NK-92 (cell line): ENCODE data around the gene ANGPTL4.
"Not testable (repeated sequence)": the region's sequence is repeated elsewhere in the genome, so short reads cannot be mapped to it uniquely, and the experiment has no call there.

Experiments
- DNase-seq: peaks from one replicate; lab custom pipeline; 2025; ENCODE audit not compliant: unreplicated experiment; lab: John Stamatoyannopoulos, UW

Gene ANGPTL4

DNA sequence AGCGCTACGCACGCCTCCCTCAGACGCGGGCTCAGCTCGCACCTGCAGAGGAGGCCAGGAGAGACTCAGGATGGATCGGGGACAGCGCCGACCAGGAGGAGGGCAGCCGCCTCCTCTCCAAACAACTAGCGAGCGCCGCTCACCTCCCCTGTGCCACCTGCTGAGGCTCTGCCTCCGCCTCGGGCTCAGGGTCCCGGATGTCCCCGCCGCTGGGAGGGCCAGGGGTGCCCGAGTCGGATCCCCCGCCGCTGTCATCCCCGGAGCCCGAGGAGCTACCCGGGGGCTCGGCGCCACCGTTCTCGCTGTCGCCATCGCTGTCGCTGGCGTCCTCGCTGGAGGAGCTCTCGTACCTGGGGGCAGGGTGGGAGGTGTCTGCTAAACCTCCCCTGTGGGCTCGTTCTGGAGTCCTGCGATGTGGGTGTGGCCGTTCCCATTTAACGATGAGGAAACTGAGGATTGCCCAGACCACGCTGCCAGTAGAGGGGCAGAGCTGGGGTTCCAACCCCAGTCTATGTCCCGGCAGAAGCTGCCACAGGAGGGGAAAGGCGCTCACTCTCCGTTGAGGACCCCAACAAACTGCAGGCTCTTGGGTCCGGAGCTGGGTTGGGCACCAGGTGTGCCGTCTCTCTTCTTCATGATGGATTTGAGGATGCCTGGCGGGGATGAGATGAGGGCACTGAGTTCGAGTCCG, 30.0 kb upstream of the ANGPTL4 start:
- DNase-seq: no peak

GRCh38 chr19:8334458-8335342, 29.3 kb upstream of the ANGPTL4 start:
- DNase-seq: no peak

- no peak for DNase-seq
These were observed 28.4 kb upstream of the ANGPTL4 start for GRCh38 chr19:8335343-8336071.

DNA sequence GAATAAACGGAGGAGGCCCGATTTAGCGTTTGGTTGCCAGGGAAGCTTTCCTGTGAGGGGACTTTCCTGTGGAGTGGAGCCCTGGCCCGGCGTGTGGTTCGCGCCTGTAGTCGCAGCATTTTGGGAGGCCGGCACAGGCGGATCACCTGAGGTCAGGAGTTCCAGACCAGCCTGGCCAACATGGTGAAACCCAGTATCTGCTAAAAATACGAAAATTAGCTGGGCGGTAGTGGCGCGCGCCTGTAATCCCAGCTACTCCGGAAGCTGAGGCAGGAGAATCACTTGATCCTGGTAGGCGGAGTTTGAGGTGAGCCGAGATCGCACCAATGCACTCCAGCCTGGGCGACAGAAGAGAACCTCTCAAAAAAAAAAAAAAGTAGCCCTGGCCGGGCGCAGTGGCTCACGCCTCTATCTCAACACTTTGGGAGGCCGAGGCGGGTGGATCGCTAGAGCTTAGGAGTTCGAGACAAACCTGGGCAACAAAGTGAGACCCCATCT, 27.8 kb upstream of the ANGPTL4 start:
- no peak for DNase-seq

- no peak for DNase-seq
These were observed 27.3 kb upstream of the ANGPTL4 start for GRCh38 chr19:8336660-8337059.

DNA sequence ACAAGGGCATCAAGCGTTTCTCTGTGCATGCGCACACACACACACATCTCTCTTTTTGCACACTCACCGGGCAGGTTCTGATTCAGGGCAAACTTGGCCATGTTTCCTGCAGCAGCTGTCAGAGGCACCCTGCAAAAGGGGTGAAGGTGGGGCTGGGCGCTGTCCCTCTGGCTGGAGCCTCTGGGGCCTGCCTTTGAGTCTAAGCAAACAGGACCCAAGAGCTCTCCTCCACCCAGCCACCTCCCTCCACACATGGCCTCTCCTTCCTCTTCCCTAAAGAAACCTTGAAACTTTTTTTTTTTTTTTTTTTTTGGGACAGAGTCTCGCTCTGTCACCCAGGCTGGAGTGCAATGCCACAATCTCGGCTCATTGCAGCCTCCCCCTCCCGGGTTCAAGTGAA, 26.2 kb upstream of the ANGPTL4 start:
- DNase-seq: no peak

- no peak for DNase-seq
These were observed 25.1 kb upstream of the ANGPTL4 start for GRCh38 chr19:8338835-8339234.

DNA sequence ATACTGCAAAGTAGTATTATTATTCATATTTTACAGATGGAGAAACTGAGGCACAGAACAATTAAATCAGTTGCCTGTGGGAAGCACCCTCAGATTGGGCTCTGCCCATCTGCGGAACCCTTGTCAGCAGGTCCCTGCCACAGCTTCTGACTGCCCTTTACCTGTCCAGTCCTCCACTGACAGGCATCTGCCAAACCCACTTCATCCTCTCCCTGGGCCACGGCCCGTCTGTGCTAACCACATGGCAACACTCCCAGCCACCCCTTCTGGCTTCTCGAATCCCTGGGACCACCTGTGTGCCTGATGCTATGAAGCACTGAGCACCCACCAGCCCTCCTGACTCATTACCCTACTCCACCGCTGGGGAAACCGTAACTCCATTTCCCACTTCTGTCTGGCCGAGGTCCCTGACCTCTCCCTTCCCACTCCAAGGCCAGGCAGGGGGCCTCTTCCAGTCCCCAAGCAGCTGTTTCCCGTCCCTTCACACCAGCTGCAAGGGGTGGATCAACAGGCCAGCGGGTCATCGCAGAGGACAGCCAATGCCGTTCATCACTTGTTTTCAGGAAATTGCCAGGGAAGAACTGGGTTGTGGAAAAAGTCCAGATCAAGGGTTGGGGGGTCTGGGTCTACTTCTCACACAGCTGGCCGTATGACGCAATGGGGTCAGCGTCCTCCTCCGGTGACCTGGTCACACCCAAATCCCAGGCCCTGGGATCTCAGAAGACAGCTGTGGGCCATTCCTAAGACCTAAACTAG, 23.4 kb upstream of the ANGPTL4 start:
- DNase-seq: no peak

DNA sequence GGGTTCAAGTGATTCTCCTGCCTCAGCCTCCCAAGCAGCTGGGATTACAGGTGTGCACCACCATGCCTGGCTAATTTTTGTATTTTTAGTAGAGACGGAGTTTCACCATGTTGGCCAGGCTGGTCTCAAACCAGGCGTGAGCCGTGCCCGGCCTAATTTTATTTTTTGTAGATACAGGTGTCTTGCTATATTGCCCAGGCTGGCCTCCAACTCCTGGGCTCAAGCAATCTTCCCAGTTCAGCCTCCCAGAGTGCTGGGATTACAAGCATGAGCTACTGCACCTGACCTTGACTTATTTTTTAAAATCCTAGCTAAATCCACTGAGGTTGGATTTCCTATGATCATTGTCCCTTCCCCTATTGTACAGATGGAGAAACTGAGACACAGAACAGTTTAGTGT, 22.5 kb upstream of the ANGPTL4 start:
- DNase-seq: not testable (repeated sequence)

DNA sequence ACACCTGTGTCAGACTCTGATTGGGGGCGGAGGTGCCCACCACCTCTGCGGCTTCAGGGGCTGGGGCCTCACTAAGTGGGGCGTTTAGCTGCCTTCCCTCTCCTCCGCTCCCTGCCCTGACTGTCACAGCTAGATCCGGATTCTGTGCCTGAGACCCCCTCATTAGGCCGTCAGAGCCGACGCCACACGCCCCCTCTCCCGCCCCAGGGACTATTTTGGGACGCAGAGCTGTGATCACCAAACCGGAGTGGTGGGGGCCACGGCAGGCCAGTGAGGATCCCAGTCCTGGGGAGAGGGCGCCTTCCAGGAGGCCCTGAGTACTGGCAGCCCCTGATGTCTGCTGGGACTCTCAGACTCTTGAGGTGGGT, 21.7 kb upstream of the ANGPTL4 start:
- no peak for DNase-seq

DNA sequence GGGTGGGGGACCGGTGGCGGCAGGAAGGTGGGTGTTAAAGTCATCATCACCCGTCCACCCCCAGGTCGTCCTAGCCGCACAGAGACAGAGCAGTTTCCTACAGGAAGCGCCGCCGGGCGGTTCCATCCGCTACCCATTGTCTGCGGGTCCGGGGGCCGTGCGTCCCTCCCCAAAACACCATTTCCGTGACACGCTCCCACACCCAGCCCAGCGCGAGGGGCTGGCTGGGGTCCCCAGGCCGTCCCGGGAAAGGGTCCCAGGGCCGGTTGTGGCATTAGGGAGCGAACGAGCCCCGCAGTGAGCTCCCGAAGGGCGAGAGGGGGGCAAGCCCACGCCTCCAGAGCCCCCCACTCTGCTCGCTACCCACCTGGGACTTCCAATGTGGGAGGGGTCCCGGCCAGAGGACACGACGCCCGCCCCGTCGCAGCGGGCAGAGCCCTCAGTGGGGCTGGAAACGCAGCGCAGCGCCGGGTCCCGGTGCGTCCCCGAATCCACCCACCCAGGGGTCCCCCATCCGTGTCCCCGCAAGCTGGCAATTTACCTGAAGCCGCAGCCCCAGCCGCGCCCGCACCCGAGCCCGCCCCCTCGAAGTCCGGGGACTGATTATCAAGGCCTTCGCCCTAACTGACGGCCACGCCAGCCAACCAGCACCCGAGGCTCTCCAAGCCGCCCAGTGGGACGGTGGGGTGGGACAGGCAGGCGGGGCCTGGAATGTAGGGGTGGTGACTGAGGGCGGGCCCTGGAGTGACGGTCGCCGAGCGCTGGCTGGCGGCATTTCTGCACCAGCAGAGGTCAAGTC, 21.1 kb upstream of the ANGPTL4 start, which contains the start of gene KANK3:
KANK3 (minus strand) TSS at position 579 of the 799 bp plus-strand sequence. CDS start 5,434 bp downstream, outside the sequence.
- peak; percentile 69 for DNase-seq

DNA sequence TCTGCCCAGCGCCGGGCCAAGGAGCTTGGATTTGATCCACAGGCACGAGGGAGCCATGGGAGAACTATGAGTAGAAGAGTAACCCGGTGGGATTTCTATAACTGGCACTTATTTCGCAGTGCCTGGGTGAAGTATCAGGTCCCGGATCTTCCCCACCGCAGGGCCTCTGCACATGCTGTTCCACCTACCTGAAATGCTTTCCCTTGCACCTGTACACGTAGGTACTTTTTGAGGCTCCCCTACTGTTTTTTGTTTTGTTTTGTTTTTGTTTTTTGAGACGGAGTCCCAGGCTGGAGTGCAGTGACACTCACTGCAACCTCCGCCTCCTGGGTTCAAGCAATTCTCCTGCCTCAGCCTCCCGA, 20.5 kb upstream of the ANGPTL4 start:
- DNase-seq: no peak

GRCh38 chr19:8349629-8350372, 14.2 kb upstream of the ANGPTL4 start:
- DNase-seq: not testable (repeated sequence)

GRCh38 chr19:8352134-8352827, 11.7 kb upstream of the ANGPTL4 start:
- DNase-seq: no peak

DNA sequence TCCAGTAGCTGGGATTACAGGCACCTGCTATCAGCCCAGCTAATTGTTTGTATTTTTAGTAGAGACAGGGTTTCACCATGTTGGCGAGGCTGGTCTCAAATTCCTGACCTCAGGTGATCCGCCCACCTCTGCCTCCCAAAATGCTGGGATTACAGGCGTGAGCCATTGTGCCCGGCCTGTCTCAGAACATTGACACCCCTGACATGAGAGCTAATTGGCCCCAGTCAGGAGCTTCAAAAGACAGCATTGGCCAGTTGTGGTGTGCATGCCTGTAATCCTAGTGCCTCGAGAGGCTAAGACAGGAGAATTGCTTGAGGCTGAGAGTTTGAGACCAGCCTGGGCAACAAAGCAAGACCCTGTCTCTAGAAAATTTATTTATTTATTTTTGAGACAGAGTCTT, 11.1 kb upstream of the ANGPTL4 start:
- DNase-seq: not testable (repeated sequence)

- DNase-seq: no peak
These were observed 8.1 kb upstream of the ANGPTL4 start for GRCh38 chr19:8355631-8356402.

DNA sequence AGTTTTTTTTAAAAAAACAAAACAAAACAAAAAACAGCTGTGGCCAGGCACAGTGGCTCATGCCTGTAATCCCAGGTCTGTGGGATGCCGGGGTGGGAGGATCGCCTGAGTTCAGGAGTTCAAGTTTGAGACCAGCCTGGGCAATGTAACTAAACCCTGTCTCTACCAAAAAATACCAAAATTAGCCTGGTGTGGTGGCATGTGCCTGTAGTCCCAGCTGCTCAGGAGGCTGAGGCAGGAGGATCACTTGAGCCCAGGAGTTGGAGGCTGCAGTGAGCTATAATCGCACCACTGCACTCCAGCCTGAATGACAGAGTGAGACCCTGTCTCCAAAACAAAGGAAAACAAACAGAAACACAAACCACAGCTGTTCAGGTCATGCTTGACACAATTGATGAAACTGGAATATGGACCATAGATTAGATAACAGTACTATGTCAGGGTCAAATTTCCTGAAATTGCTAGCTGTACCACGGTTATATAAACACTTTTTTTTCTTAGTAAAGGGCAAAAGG, 6.9 kb upstream of the ANGPTL4 start:
- DNase-seq: no peak

- no peak for DNase-seq
These were observed 5.0 kb upstream of the ANGPTL4 start for GRCh38 chr19:8358948-8359347.
